GM12891 (cell line): ENCODE results near the gene PDE5A.

ENCODE experiments used
- POLR2A ChIP-seq: IDR thresholded peaks from 2 replicates; pipeline ENCODE4 v1.6.1; 2011; ENCODE audit warnings: low read depth, low read length, control low read depth
- POLR2AphosphoS5 ChIP-seq: IDR thresholded peaks from 2 replicates; pipeline ENCODE4 v1.6.1; 2011; ENCODE audit warnings: low read depth, low read length, control low read depth

DNA sequence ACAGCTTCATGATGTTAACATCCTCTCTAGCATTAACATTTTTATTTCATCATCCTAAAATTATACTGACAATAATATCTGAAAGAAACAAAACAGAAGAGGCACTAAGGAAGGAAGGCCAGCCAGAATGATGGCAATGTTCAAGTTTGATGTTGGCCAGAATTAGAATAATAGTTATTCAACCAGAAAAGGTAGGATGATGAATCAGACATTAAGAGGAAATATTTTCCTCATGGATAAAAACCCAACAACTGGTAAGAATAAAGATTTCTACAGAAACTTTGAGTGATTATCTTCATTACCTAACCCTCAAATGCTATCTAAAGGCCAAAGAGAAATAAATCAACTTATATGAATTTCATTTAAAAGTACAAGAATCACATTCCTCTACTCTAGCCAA is 105.2 kb downstream of the PDE5A start:
- TF ChIP-seq POLR2A (no peak), POLR2AphosphoS5 (no peak)
